ENCODE measurements around the gene CCDC171.
"Not testable (repeated sequence)": the region's sequence is repeated elsewhere in the genome, so short reads cannot be mapped to it uniquely, and the experiment has no call there.

The CCDC171 gene

DNA sequence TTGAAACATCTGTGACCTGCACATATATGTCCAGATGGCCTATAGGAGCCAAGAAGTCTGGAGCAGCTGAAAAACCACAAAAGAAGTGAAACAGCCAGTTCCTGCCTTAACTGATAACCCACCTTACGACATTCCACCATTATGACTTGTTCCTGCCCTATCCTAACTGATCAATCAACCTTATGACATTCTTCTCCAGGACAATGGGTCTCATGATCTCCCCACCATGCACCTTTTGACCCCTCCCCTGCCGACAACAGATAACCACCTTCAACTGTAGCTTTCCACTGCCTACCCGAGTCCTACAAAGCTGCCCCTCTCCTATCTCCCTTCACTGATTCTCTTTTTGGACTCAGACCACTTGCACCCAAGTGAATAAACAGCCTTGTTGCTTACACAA, 233.8 kb downstream of the CCDC171 start:
- H3K27me3 ChIP-seq (ENCODE audit: control insufficient read depth, insufficient read depth, low read length), result no peaks in the 10 kb centered on the region
- no peaks in the 10 kb centered on the region for H3K36me3 ChIP-seq (ENCODE audit: control insufficient read depth, insufficient read depth, low read length)
- no peaks in the 10 kb centered on the region for H3K4me1 ChIP-seq (ENCODE audit: control insufficient read depth, insufficient read depth, low read length)
- H3K4me3 ChIP-seq (ENCODE audit: low read depth, low read length), result no peak overlapping the region
- no peak overlapping the region for H3K9ac ChIP-seq (ENCODE audit: low read depth, low read length)
- no peaks in the 10 kb centered on the region for H3K9me3 ChIP-seq (ENCODE audit: control insufficient read depth, insufficient read depth, low read length)

DNA sequence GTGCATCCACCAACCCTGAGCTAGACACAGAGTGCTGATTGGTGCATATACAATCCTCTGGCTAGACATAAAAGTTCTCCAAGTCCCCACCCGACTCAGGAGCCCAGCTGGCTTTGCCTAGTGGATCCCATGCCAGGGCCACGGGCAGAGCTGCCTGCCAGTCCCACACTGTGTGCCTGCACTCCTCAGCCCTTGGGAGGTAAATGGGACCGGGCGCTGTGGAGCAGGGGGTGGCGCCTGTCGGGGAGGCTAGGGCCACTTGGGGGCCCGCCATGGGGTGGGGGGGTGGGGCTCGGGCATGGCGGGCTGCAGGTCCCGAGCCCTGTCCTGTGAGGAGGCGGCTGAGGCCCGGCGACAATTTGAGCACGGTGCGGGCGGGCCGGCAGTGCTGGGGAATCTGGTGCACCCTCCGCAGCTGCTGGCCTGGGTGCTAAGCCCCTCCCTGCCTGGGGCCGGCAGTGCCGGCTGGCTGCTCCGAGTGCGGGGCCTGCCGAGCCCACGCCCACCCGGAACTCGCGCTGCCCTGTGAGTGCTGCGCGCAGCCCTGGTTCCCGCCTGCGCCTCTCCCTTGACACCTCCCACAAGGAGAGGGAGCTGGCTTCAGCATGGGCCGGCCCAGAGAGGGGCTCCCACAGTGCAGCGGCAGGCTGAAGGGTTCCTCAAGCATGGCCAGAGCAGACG, 257.5 kb downstream of the CCDC171 start:
- not testable (repeated sequence) for H3K9me3 ChIP-seq (ENCODE audit: control insufficient read depth, insufficient read depth, low read length); H3K36me3 ChIP-seq (ENCODE audit: control insufficient read depth, insufficient read depth, low read length); H3K9ac ChIP-seq (ENCODE audit: low read depth, low read length); H3K4me1 ChIP-seq (ENCODE audit: control insufficient read depth, insufficient read depth, low read length); H3K27me3 ChIP-seq (ENCODE audit: control insufficient read depth, insufficient read depth, low read length); H3K4me3 ChIP-seq (ENCODE audit: low read depth, low read length)

GRCh38 chr9:15813076-15813475, 260.2 kb downstream of the CCDC171 start:
- Histone ChIP-seq H3K4me1 (ENCODE audit: control insufficient read depth, insufficient read depth, low read length) (no peaks in the 10 kb centered on the region), H3K36me3 (ENCODE audit: control insufficient read depth, insufficient read depth, low read length) (no peaks in the 10 kb centered on the region), H3K9me3 (ENCODE audit: control insufficient read depth, insufficient read depth, low read length) (no peaks in the 10 kb centered on the region), H3K27me3 (ENCODE audit: control insufficient read depth, insufficient read depth, low read length) (no peaks in the 10 kb centered on the region), H3K4me3 (ENCODE audit: low read depth, low read length) (no peak overlapping the region), H3K9ac (ENCODE audit: low read depth, low read length) (no peak overlapping the region)

DNA sequence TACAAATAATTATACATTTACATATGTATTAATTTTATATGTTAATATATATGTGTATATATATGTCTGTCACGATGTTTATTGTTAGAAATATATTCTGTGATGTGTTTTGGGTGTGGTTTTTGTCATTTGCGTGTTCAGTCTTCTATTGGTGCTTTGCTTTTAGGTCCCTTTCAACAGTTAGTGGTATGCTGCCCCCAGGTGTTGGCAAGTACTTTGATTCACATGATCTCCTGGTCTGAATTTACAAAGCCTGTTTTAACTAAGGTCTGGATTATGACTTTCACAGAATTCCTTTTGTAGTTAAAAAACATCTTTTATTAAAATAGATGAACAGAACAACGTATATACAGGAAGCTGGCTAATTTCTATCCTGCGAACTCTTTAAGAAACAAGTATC, 271.5 kb downstream of the CCDC171 start:
- no peak overlapping the region for H3K9ac ChIP-seq (ENCODE audit: low read depth, low read length)
- no peak overlapping the region for H3K4me3 ChIP-seq (ENCODE audit: low read depth, low read length)
- H3K27me3 ChIP-seq (ENCODE audit: control insufficient read depth, insufficient read depth, low read length), result no peaks in the 10 kb centered on the region
- H3K4me1 ChIP-seq (ENCODE audit: control insufficient read depth, insufficient read depth, low read length), result no peaks in the 10 kb centered on the region
- H3K9me3 ChIP-seq (ENCODE audit: control insufficient read depth, insufficient read depth, low read length), result no peaks in the 10 kb centered on the region
- H3K36me3 ChIP-seq (ENCODE audit: control insufficient read depth, insufficient read depth, low read length), result no peaks in the 10 kb centered on the region

DNA sequence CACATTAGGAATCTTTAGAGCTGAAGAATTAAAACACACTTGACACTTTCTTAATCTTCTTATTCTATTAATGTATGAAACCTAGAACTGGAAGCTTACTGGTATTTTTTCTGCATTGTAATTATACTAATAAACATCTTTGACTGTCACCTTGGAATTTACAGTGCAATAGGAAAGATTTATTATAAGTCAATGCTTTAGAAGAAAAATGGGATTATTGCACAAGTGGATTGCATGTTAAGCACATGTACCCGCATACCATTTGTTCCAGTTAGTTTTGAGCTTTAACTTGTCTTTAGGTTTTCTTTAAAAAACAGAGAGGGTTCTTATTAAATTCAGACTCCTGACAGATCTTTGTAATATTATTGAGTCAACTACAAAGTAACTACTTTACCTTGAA, 278.5 kb downstream of the CCDC171 start:
- H3K4me1 ChIP-seq (ENCODE audit: control insufficient read depth, insufficient read depth, low read length), result no peaks in the 10 kb centered on the region
- no peak overlapping the region for H3K4me3 ChIP-seq (ENCODE audit: low read depth, low read length)
- no peaks in the 10 kb centered on the region for H3K27me3 ChIP-seq (ENCODE audit: control insufficient read depth, insufficient read depth, low read length)
- no peaks in the 10 kb centered on the region for H3K36me3 ChIP-seq (ENCODE audit: control insufficient read depth, insufficient read depth, low read length)
- H3K9ac ChIP-seq (ENCODE audit: low read depth, low read length), result no peak overlapping the region
- no peaks in the 10 kb centered on the region for H3K9me3 ChIP-seq (ENCODE audit: control insufficient read depth, insufficient read depth, low read length)

DNA sequence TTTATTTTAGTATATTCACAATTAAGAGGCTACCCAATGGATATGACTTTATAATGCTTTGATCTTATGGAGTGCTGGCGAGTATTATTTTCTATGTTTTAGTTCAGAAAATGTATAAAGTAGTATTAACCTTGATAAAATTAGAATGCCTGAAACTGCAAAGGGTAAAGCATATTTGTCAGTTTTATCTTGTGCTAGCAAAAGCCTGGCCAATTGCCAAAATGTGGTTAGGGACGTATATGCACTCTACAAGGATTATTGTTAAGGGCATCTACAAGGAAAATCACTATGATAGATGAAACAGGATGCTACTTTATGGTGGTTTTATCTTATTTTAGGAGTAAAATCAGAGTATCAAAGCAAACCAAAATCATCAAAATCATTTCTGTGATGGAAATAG, 281.7 kb downstream of the CCDC171 start:
- no peaks in the 10 kb centered on the region for H3K36me3 ChIP-seq (ENCODE audit: control insufficient read depth, insufficient read depth, low read length)
- H3K9ac ChIP-seq (ENCODE audit: low read depth, low read length), result no peak overlapping the region
- no peaks in the 10 kb centered on the region for H3K9me3 ChIP-seq (ENCODE audit: control insufficient read depth, insufficient read depth, low read length)
- no peaks in the 10 kb centered on the region for H3K4me1 ChIP-seq (ENCODE audit: control insufficient read depth, insufficient read depth, low read length)
- H3K4me3 ChIP-seq (ENCODE audit: low read depth, low read length), result no peak overlapping the region
- H3K27me3 ChIP-seq (ENCODE audit: control insufficient read depth, insufficient read depth, low read length), result no peaks in the 10 kb centered on the region

- H3K27me3 ChIP-seq (ENCODE audit: control insufficient read depth, insufficient read depth, low read length), result no peaks in the 10 kb centered on the region
- H3K9me3 ChIP-seq (ENCODE audit: control insufficient read depth, insufficient read depth, low read length), result no peaks in the 10 kb centered on the region
- H3K4me1 ChIP-seq (ENCODE audit: control insufficient read depth, insufficient read depth, low read length), result no peaks in the 10 kb centered on the region
- H3K36me3 ChIP-seq (ENCODE audit: control insufficient read depth, insufficient read depth, low read length), result no peaks in the 10 kb centered on the region
- H3K4me3 ChIP-seq (ENCODE audit: low read depth, low read length), result no peak overlapping the region
- no peak overlapping the region for H3K9ac ChIP-seq (ENCODE audit: low read depth, low read length)
Measured at GRCh38 chr9:15837079-15837679, 284.3 kb downstream of the CCDC171 start.

DNA sequence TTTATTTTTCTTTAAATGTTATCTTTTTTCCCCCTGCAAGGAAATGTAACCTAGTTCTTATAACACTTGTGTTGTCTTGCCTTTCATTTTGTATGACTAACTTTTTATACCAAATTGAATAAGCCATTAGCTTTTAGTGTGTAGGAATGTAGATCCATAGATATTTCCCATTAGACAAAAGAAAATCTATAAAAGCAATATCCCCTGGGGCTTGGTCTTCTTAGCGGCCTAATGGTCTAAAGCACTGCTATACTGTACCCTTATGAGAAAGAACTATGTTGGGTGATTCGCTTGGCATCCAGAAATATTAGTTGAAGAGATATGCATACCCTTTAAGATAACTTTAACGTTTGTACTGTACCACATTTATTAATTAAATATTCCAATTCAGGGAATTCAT, 289.2 kb downstream of the CCDC171 start:
- Histone ChIP-seq H3K4me1 (ENCODE audit: control insufficient read depth, insufficient read depth, low read length) (no peaks in the 10 kb centered on the region), H3K4me3 (ENCODE audit: low read depth, low read length) (no peak overlapping the region), H3K36me3 (ENCODE audit: control insufficient read depth, insufficient read depth, low read length) (no peaks in the 10 kb centered on the region), H3K9ac (ENCODE audit: low read depth, low read length) (no peak overlapping the region), H3K9me3 (ENCODE audit: control insufficient read depth, insufficient read depth, low read length) (no peaks in the 10 kb centered on the region), H3K27me3 (ENCODE audit: control insufficient read depth, insufficient read depth, low read length) (no peaks in the 10 kb centered on the region)

DNA sequence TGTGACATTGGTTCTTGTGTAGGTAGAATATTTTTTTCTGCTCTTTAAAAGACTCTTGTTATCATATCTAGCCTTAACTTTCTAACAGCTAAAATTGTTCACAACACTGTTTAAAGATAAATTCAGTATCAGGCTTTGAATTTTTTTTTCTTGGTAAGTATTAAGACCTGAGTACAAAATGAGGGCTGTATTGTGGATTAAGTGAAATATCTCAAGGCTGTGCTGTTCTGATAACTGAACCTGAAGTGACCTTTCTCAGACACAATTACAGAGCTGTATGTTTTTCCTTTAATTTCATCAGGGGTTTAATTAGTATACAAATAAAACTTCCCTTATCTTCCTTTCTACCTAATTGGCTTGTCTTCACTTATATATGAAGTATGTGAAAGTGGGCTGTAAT, 290.5 kb downstream of the CCDC171 start:
- H3K4me3 ChIP-seq (ENCODE audit: low read depth, low read length), result no peak overlapping the region
- no peaks in the 10 kb centered on the region for H3K36me3 ChIP-seq (ENCODE audit: control insufficient read depth, insufficient read depth, low read length)
- H3K27me3 ChIP-seq (ENCODE audit: control insufficient read depth, insufficient read depth, low read length), result no peaks in the 10 kb centered on the region
- no peaks in the 10 kb centered on the region for H3K4me1 ChIP-seq (ENCODE audit: control insufficient read depth, insufficient read depth, low read length)
- H3K9me3 ChIP-seq (ENCODE audit: control insufficient read depth, insufficient read depth, low read length), result no peaks in the 10 kb centered on the region
- no peak overlapping the region for H3K9ac ChIP-seq (ENCODE audit: low read depth, low read length)

DNA sequence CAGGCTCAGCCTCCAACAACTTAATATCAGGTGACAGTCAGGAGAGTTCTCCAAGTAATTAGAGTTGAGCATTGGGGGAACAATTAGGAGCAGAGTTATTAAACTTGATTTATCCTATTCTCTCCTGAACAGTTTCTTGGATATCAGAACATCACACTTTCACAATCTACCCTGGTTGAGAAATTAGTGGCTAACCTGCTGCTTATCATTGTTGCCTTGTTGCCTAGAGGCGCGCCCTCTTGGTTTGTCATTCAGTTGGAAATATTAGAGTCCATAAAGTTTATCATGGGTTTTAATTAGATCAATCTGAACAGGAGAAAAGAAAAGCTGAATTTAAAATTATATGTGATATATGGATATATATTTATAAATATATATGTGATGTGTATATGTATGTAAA, 291.1 kb downstream of the CCDC171 start:
- Histone ChIP-seq H3K9me3 (ENCODE audit: control insufficient read depth, insufficient read depth, low read length) (no peaks in the 10 kb centered on the region), H3K9ac (ENCODE audit: low read depth, low read length) (no peak overlapping the region), H3K36me3 (ENCODE audit: control insufficient read depth, insufficient read depth, low read length) (no peaks in the 10 kb centered on the region), H3K27me3 (ENCODE audit: control insufficient read depth, insufficient read depth, low read length) (no peaks in the 10 kb centered on the region), H3K4me1 (ENCODE audit: control insufficient read depth, insufficient read depth, low read length) (no peaks in the 10 kb centered on the region), H3K4me3 (ENCODE audit: low read depth, low read length) (no peak overlapping the region)

GRCh38 chr9:15846611-15847010, 293.8 kb downstream of the CCDC171 start:
- Histone ChIP-seq H3K27me3 (ENCODE audit: control insufficient read depth, insufficient read depth, low read length) (no peaks in the 10 kb centered on the region), H3K9ac (ENCODE audit: low read depth, low read length) (no peak overlapping the region), H3K36me3 (ENCODE audit: control insufficient read depth, insufficient read depth, low read length) (no peaks in the 10 kb centered on the region), H3K9me3 (ENCODE audit: control insufficient read depth, insufficient read depth, low read length) (no peaks in the 10 kb centered on the region), H3K4me1 (ENCODE audit: control insufficient read depth, insufficient read depth, low read length) (no peaks in the 10 kb centered on the region), H3K4me3 (ENCODE audit: low read depth, low read length) (no peak overlapping the region)

DNA sequence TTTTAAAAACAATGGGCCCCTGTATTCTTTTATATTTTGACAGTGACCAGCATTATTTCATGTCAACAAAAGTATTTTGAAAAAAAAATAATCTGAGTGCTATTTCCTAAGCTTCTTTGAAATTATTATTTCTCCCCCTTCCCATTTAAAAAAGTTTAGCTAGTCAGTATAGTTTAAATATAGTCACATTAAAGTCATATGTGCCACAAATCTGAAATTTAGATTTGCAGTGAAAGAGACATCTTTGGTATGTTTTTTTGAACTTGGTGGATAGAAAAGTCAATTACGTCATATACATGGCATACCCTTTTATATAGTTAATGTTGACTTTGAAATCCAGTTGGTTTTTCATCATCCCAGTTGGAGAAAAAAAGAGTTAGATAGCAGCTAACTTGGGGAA, 297.0 kb downstream of the CCDC171 start:
- Histone ChIP-seq H3K27me3 (ENCODE audit: control insufficient read depth, insufficient read depth, low read length) (no peaks in the 10 kb centered on the region), H3K4me1 (ENCODE audit: control insufficient read depth, insufficient read depth, low read length) (no peaks in the 10 kb centered on the region), H3K36me3 (ENCODE audit: control insufficient read depth, insufficient read depth, low read length) (no peaks in the 10 kb centered on the region), H3K4me3 (ENCODE audit: low read depth, low read length) (no peak overlapping the region), H3K9me3 (ENCODE audit: control insufficient read depth, insufficient read depth, low read length) (no peaks in the 10 kb centered on the region), H3K9ac (ENCODE audit: low read depth, low read length) (no peak overlapping the region)

All from iPS-15b (cell line).